ENCODE data around the gene SPOUT1.

The SPOUT1 gene

GRCh38 chr9:128770286-128771030 lies 59.1 kb downstream of the SPOUT1 start:
- DNase-seq = no peak

All from fibroblast of skin of right quadriceps (primary cell).